GM08714 (cell line): ENCODE results near the gene RMC1.
"Not testable (repeated sequence)": the region's sequence is repeated elsewhere in the genome, so short reads cannot be mapped to it uniquely, and the experiment has no call there.

Experiments
- H3K4me3 ChIP-seq: fragments of 200-500 bp; sonication (Bioruptor generic); 2 replicates; pipeline ENCODE4 v1.5.1; 2014; ENCODE audit warnings: mild to moderate bottlenecking, low read length, inconsistent platforms
- ZNF274 ChIP-seq: IDR thresholded peaks from 2 replicates; pipeline ENCODE4 v1.6.1; 2012; ENCODE audit warnings: mild to moderate bottlenecking, low read depth, low read length

The RMC1 gene

DNA sequence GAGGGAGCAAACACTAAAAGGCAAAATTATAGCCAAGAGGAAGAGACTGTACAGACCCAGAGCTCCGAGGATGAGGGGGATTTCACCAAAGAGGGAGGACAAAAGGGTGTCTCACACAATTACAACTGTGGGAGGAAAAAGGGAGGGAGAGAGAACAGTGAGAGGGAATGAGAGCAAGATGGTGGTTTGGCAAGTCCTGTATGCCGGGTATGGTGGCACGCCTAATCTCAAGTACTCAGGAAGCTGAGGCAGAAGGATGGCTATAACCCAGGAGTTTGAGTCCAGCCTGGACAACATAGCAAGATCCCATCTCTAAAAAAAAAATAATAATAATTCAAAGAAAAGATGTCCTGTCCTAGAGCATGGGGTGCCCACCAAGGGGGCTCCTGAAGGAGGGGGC is 48.7 kb downstream of the RMC1 start:
- H3K4me3 ChIP-seq = no peak overlapping the region
- no peak for TF ChIP-seq ZNF274

GRCh38 chr18:23552505-23552904 is 49.2 kb downstream of the RMC1 start:
- TF ChIP-seq ZNF274 = no peak
- H3K4me3 ChIP-seq = no peak overlapping the region

GRCh38 chr18:23553887-23554286 is 50.6 kb downstream of the RMC1 start:
- no peak for TF ChIP-seq ZNF274
- H3K4me3 ChIP-seq = no peak overlapping the region

DNA sequence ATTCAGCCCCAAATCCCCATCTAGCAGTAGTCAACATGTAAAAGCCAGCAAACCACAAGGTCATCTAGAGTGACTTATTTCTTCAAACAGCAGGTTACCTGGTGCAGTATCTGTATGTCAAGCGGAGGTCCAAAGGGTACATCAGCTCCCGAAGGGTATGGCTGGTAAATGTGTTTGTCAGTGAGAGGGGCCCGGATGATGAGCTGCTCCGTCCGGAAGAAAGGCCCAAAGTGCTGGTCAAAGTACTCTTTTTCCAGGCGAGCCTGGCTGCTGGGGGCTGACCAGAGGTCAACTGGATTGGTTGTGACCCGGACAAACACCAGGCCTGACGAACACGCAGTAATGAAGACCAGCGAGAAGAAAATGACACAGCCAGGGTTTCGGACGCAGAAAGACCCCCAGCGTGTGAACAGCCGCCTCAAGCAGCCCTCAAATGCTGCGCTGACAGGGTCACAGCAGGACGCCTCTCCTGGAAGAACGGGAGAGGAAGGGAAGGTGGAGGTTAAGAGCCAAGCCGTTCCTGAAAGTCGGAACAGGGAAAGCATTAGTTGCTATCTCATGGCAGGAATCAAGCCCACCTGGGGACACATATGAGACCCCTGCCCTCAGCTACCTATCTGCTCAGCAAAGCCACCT is 53.0 kb downstream of the RMC1 start:
- no peak for TF ChIP-seq ZNF274
- H3K4me3 ChIP-seq = no peak overlapping the region

GRCh38 chr18:23557511-23557910 is 54.2 kb downstream of the RMC1 start:
- not testable (repeated sequence) for H3K4me3 ChIP-seq

GRCh38 chr18:23560186-23560585 is 56.9 kb downstream of the RMC1 start:
- no peak for TF ChIP-seq ZNF274

GRCh38 chr18:23563377-23564043 is 60.2 kb downstream of the RMC1 start:
- H3K4me3 ChIP-seq = no peak overlapping the region
- no peak for TF ChIP-seq ZNF274

More at GRCh38 chr18:23560186-23560585, 56.9 kb downstream of the RMC1 start:
- no peak overlapping the region for H3K4me3 ChIP-seq

DNA sequence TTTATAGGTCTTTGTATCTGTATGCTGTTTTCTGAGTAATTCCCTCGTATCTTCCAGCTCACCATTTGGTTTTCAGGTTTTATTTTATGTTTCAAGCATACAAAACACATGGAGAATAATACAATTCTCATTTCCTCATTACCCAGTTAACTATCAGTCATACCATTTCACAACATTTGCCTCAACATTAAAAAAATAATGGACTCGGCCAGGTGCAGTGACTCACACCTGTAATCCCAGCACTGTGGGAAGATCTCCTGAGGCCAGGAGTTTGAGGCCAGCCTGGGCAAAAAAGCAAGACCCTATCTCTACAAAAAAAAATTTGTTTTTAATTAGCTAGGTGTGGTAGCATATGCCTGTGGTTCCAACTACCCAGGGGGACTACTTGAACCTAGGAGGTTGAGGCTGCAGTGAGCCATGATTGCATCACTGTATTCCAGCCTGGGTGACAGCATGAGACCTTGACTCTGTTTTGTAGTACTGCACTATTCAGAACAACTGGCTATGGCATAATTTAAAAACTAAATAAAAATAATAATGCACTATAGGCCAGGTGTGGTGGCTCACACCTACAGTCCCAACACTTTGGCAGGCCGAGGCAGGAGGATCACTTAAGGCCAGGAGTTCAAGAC is 62.7 kb downstream of the RMC1 start:
- H3K4me3 ChIP-seq = no peak overlapping the region
- TF ChIP-seq ZNF274 = no peak

DNA sequence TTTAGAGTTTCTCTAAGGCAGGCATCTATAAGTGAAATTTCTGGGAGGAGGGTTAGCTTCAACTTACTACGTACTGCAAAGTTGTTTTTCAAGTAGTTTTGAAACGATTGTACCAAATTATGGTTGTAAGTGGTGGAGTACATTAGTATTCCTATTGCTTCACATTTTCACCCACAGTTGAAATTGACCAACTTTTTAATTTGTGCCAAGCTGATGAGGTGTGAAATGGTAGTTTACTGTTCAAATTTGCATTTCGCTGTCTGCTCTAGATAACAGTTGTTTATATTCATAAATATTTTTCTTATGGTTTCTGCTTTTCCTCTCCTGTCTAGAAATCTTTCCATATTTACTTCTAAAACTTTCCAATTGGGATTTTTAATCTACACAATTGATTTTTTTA is 64.4 kb downstream of the RMC1 start:
- H3K4me3 ChIP-seq = no peak overlapping the region
- TF ChIP-seq ZNF274 = no peak

DNA sequence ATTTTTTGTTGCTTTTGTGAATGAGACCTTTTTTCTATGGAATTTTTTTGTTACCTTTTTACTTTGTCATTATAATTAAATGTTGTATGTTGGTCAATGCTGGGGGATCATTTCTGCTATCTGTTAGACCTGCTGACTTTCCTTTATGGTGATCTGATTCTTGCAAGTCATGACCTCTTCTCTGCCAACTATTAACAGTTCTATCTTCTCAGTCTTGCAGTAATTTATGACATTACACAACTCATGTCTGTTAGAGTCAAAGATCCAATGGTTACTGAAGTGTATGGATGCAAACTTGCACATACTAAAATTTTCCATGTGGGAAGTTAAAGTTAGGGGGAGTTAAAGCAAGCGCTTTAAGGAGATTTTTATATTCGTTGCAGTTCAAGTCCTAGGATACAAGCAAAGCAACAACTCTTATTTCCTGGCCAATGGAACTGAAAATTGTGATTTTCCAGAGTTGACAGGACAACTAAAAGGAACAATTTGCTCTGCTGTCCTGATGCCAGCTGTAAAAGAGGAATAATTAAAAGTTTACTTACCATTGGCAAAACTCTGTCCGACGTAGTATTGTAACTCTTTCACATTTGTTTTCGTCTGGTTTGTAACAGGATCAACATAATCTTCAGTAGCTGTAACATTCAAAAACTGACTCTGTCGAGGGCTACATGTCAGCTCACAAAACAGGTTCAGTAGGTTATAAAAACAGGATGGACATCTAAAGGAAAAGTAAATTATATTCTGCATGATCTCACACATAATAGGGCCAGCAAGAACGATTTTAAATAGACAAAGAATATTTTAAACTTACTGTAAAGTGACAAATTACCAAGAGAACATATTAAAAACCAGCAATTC is 65.2 kb downstream of the RMC1 start:
- TF ChIP-seq ZNF274 = no peak
- H3K4me3 ChIP-seq = no peak overlapping the region

- no peak for TF ChIP-seq ZNF274
- H3K4me3 ChIP-seq = no peak overlapping the region
Measured at GRCh38 chr18:23569299-23570063, 66.2 kb downstream of the RMC1 start.

DNA sequence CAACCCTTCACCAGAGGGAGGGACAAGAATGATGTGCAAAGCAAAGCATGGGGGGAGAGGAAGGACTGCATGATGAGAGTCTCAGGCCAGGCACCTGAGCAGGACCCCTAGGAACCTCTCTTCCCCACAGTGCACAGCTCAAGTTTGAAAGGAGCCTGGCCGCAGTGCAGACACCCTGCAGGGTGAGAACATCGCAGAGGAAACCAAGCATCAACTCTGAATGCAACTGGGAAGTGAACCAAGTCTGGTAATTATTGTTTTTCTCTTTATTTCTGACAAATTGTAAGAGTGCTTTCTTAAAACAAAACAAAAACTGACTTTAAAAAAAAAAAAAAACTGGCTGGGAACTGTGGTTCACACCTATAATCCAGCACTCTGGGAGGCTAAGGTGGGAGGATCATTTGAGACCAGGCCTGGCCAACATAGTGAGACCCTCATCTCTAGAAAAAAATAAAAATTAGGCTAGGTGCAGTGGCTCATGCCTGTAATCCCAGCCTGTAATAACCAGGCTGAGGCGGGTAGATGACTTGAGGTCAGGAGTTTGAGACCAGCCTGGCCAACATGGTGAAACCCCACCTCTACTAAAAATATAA is 67.7 kb downstream of the RMC1 start:
- H3K4me3 ChIP-seq = no peak overlapping the region
- no peak for TF ChIP-seq ZNF274

DNA sequence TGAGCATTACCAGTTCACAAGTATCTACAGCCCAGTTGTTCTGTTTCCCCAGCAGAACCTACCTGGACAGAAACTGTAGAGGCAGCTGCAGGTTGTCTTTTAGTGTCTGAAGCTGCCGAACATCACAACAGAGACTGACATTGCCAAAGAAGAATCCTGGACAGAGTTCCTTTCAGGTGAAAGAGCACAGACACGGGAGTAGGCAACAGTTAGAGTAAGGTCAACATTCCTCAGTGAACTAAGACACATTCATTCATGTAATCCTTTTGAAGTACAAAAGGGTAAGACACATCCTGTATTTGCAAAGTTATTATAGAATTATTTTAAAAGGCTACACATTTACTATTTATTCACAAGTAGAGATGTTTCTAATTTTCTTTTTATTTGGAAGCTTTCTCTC is 68.7 kb downstream of the RMC1 start:
- H3K4me3 ChIP-seq = no peak overlapping the region
- no peak for TF ChIP-seq ZNF274

DNA sequence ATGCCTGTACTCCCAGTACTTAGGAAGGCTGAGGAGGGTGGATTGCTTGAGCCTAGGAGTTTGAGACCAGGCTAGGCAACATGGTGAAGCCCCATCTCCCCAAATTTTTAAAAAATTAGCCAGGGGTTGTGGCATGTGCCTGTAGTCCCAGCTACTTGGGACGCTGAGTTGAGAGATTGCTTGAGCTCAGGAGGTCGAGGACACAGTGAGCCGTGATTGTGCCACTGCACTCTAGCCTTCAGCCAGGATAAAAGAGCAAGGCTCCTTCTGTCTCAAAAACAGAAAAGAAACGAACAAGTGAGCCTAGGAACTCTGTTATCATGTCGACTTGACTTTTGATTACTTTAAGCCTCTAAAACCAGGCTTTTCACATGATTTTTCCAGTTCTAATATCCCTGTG is 69.3 kb downstream of the RMC1 start:
- TF ChIP-seq ZNF274 = no peak
- H3K4me3 ChIP-seq = no peak overlapping the region
